CD4-positive, alpha-beta T cell (primary cell): Measurements from ENCODE around the gene KNOP1. TPM values are rescaled to one million over a fixed set of nuclear protein-coding genes. Genes with fewer than 3 reads are reported as not detected.

Source experiments
- ATAC-seq: fragments of 200-7000 bp; cut with Tn5 transposase; one replicate; pipeline ENCODE4 v1.10.0; 2022; ENCODE audit warnings: mild to moderate bottlenecking; ENCODE audit not compliant: poor library complexity
- CTCF ChIA-PET: fragments of 350-600 bp; sonication (Branson Sonifier 250); formaldehyde crosslinking; loops from one replicate; lab custom pipeline; 2021; ENCODE audit warnings: antibody characterized with exemption, inconsistent platforms; lab: Charles Lee
- POLR2A ChIA-PET: fragments of 350-600 bp; sonication (Branson Sonifier 250); formaldehyde crosslinking; loops from one replicate; lab custom pipeline; 2021; ENCODE audit warnings: antibody characterized with exemption, inconsistent platforms; lab: Charles Lee
- DNase-seq, 14 experiments: peaks; one replicate each; pipeline ENCODE4 v3.0.0-alpha.2; 2013 to 2020; ENCODE audit warnings: mixed read lengths in 2 of 14
- H3K27ac ChIP-seq, 2 donors: one replicate each; pipeline versions ENCODE4 v1.5.1 to v1.7.0; 2013; ENCODE audit warnings: low read length in 2 of 2, low read depth in 1 of 2, mild to moderate bottlenecking in 1 of 2
- H3K27me3 ChIP-seq, 2 experiments: 1 replicate in 1 of 2; 2 replicates in 1 of 2; pipeline versions ENCODE4 v1.6.1 to v1.7.0; 2013; ENCODE audit warnings: low read length in 2 of 2, control low read depth in 1 of 2, mild to moderate bottlenecking in 1 of 2, moderate library complexity in 1 of 2; ENCODE audit not compliant: insufficient read depth in 2 of 2, control insufficient read depth in 1 of 2
- H3K36me3 ChIP-seq: one replicate; pipeline ENCODE4 v1.6.1; 2013; ENCODE audit warnings: low read length, control low read depth; ENCODE audit not compliant: insufficient read depth
- H3K4me1 ChIP-seq: one replicate; pipeline ENCODE4 v1.6.1; 2013; ENCODE audit warnings: low read length, control low read depth; ENCODE audit not compliant: insufficient read depth
- H3K4me3 ChIP-seq: one replicate; pipeline ENCODE4 v1.5.1; 2013; ENCODE audit warnings: mild to moderate bottlenecking, low read length, moderate library complexity
- H3K9me3 ChIP-seq, 2 experiments: 1 replicate in 1 of 2; 2 replicates in 1 of 2; pipeline versions ENCODE4 v1.6.1 to v1.7.0; 2013; ENCODE audit warnings: low read length in 2 of 2, mild to moderate bottlenecking in 2 of 2, control low read depth in 1 of 2, moderate library complexity in 1 of 2; ENCODE audit not compliant: control insufficient read depth in 1 of 2, insufficient read depth in 1 of 2
- H3K27ac Mint-ChIP-seq: one replicate; pipeline ENCODE4 v1.8.0; 2020; ENCODE audit warnings: mixed read lengths
- H3K27me3 Mint-ChIP-seq: one replicate; pipeline ENCODE4 v1.8.0; 2021; ENCODE audit warnings: mixed read lengths
- H3K36me3 Mint-ChIP-seq: one replicate; pipeline ENCODE4 v1.8.0; 2021; ENCODE audit warnings: low read depth, mixed read lengths
- H3K4me1 Mint-ChIP-seq: one replicate; pipeline ENCODE4 v1.8.0; 2021; ENCODE audit warnings: low read depth, mixed read lengths
- H3K4me3 Mint-ChIP-seq: one replicate; pipeline ENCODE4 v1.8.0; 2020; ENCODE audit warnings: mild to moderate bottlenecking, mixed read lengths
- H3K9me3 Mint-ChIP-seq: one replicate; pipeline ENCODE4 v1.8.0; 2020; ENCODE audit warnings: mixed read lengths
- intact Hi-C, 2 experiments: fragments of 100-400 bp; cut with DNase I in 1 of 2; cut with micrococcal nuclease in 1 of 2; formaldehyde crosslinking; loops; one replicate each; pipeline versions ENCODE4 v1.15.1 to v1.9.0; 2023 to 2025; cut with DNase I, micrococcal nuclease
- total RNA-seq, 174 experiments: library from RNA in 2 of 174; stranded (reverse) in 2 of 174; gene quantifications; one replicate each; pipeline ENCODE4 v1.2.3 and lab custom pipeline; 2021 to 2026
- TF ChIP-seq, protein P1 (sequence below): fragments of 200-600 bp; IDR thresholded peaks from one replicate; pipeline ENCODE4 v1.8.0; 2022; ENCODE audit warnings: antibody characterized with exemption, mild to moderate bottlenecking

KNOP1 gene
- total RNA-seq, 2 experiments from 2014 or later, result 3.5 to 4.1 TPM

DNA sequence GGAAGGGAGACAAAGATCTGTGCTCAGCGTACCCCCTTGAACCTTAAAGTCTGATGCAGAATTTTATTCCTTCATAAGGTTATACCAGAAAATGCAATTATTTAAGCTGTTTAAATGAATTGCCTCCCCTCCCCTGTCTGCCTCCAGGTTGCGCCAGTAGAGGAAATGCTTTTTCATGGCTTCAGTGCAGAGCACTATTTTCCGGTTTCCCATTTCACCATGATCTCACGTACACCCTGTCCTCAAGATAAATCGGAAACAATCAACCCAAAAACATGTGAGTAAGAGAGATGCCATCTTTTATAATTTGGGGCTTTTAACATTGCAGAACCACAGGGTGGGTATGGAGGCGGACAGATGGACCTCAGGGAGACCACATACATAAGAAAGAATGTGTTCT lies 15.5 kb upstream of the KNOP1 start:
- DNase-seq (no peak), ATAC-seq (no peak)
- no peak overlapping the region for H3K4me3 ChIP-seq
- H3K4me1 ChIP-seq, result no peaks in the 10 kb centered on the region
- Mint-ChIP-seq H3K9me3 (no peaks in the 10 kb centered on the region), H3K27me3 (no peaks in the 10 kb centered on the region), H3K4me1 (no peaks in the 10 kb centered on the region), H3K27ac (no peak overlapping the region), H3K36me3 (no peaks in the 10 kb centered on the region), H3K4me3 (no peak overlapping the region)
- TF ChIP-seq, protein P1, sequence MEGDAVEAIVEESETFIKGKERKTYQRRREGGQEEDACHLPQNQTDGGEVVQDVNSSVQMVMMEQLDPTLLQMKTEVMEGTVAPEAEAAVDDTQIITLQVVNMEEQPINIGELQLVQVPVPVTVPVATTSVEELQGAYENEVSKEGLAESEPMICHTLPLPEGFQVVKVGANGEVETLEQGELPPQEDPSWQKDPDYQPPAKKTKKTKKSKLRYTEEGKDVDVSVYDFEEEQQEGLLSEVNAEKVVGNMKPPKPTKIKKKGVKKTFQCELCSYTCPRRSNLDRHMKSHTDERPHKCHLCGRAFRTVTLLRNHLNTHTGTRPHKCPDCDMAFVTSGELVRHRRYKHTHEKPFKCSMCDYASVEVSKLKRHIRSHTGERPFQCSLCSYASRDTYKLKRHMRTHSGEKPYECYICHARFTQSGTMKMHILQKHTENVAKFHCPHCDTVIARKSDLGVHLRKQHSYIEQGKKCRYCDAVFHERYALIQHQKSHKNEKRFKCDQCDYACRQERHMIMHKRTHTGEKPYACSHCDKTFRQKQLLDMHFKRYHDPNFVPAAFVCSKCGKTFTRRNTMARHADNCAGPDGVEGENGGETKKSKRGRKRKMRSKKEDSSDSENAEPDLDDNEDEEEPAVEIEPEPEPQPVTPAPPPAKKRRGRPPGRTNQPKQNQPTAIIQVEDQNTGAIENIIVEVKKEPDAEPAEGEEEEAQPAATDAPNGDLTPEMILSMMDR, result no peak
- no peak overlapping the region for H3K27ac ChIP-seq
- ChIA-PET POLR2A (no interaction called here), CTCF (interaction anchor here (0.6 kb wide), 1 partner anchor 12 kb away, joined by 3 read pairs; no protein-coding TSS in a partner anchor)
- H3K9me3 ChIP-seq, result no peaks in the 10 kb centered on the region
- intact Hi-C loops, result no loop called here
- no peaks in the 10 kb centered on the region for H3K36me3 ChIP-seq
- no peaks in the 10 kb centered on the region for H3K27me3 ChIP-seq

DNA sequence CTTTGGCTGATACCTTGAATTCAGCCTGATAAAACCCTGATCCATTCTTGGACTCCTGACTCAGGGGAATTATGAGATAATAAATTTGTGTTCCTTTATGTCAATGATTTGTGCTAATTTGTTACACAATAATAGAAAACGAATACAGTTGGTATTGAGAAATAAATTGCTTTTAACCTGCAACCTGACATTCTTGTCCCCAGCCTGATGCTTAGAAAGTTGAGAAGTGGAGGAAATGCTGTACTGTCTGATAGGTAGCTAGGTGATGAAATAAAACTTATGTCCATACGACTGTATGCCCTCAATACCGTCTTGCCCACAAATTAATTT lies 10.6 kb upstream of the KNOP1 start:
- ATAC-seq, result no peak
- Mint-ChIP-seq H3K4me3 (no peak overlapping the region), H3K4me1 (no peaks in the 10 kb centered on the region), H3K27me3 (no peaks in the 10 kb centered on the region), H3K27ac (no peak overlapping the region), H3K9me3 (no peaks in the 10 kb centered on the region), H3K36me3 (no peaks in the 10 kb centered on the region)
- DNase-seq, result no peak
- CTCF ChIA-PET, result no interaction called here
- Histone ChIP-seq H3K27me3 (no peaks in the 10 kb centered on the region), H3K27ac (no peak overlapping the region), H3K4me3 (no peak overlapping the region), H3K9me3 (no peaks in the 10 kb centered on the region), H3K36me3 (no peaks in the 10 kb centered on the region), H3K4me1 (no peaks in the 10 kb centered on the region)
- POLR2A ChIA-PET, result no interaction called here
- TF ChIP-seq, protein P1, result no peak
- intact Hi-C loops, result no loop called here

DNA sequence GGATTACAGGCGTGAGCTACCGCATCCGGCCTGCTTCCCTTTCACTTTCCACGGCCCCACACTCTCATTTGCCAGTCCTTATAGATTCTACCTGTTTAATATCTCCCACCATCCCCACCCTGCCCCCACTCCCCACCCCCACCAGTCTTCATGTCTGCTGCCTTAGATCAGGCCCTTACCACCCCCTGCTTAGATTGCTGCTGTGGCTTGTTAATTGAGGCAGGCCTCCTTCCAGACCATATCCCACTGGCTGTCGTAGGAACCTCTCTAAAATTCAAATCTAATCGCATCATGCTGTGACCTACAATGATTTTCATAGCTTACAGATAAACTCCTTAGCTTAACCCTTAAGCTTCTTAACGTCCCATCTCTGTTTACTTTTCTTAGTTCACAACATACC lies 5.0 kb upstream of the KNOP1 start:
- H3K4me3 ChIP-seq, result no peak overlapping the region
- no peaks in the 10 kb centered on the region for H3K36me3 ChIP-seq
- H3K36me3 Mint-ChIP-seq, result peaks cover 3% of the 10 kb centered on the region
- no peaks in the 10 kb centered on the region for H3K9me3 ChIP-seq
- peaks cover 5% of the 10 kb centered on the region for H3K4me1 Mint-ChIP-seq
- no peak for ATAC-seq
- H3K9me3 Mint-ChIP-seq, result no peaks in the 10 kb centered on the region
- no peaks in the 10 kb centered on the region for H3K27me3 Mint-ChIP-seq
- H3K27ac ChIP-seq, result no peak overlapping the region
- POLR2A ChIA-PET, result no interaction called here
- peaks cover 10% of the 10 kb centered on the region for H3K4me1 ChIP-seq
- CTCF ChIA-PET, result no interaction called here
- no peak for DNase-seq
- H3K27ac Mint-ChIP-seq, result no peak overlapping the region
- H3K4me3 Mint-ChIP-seq, result no peak overlapping the region
- TF ChIP-seq, protein P1, result no peak
- H3K27me3 ChIP-seq, result no peaks in the 10 kb centered on the region
- intact Hi-C loops, result no loop called here
